Testis (tissue), 3 donors: ENCODE data around the gene ZFC3H1. TPM values are rescaled to one million over a fixed set of nuclear protein-coding genes. Genes with fewer than 3 reads are reported as not detected.
"Not testable (repeated sequence)": the region's sequence is repeated elsewhere in the genome, so short reads cannot be mapped to it uniquely, and the experiment has no call there.

Experiments used
- DNase-seq: peaks from one replicate; pipeline ENCODE4 v3.0.0-alpha.2; 2019
- H3K27ac ChIP-seq, 2 donors: fragments of 200-600 bp; sonication (generic); one replicate each; pipeline ENCODE4 v1.5.1; 2019
- H3K27me3 ChIP-seq: fragments of 200-600 bp; sonication (generic); one replicate; pipeline ENCODE4 v1.5.1; 2019
- H3K36me3 ChIP-seq: fragments of 200-600 bp; sonication (generic); one replicate; pipeline ENCODE4 v1.5.1; 2017; ENCODE audit warnings: low read depth; ENCODE audit errors: missing control alignments
- H3K4me1 ChIP-seq: fragments of 200-600 bp; sonication (generic); one replicate; pipeline ENCODE4 v1.5.1; 2019
- H3K4me3 ChIP-seq, 2 donors: fragments of 200-600 bp; sonication (generic); one replicate each; pipeline ENCODE4 v1.5.1; 2017 to 2019
- H3K9me3 ChIP-seq: fragments of 200-600 bp; sonication (generic); one replicate; pipeline ENCODE4 v1.5.1; 2017
- CTCF ChIP-seq, 3 experiments: fragments of 450-650 bp in 2 of 3; fragments of 200-600 bp in 1 of 3; sonication (generic) in 1 of 3; IDR thresholded peaks; one replicate each; pipeline ENCODE4 v1.5.1; 2016 to 2019; ENCODE audit warnings: antibody characterized with exemption in 3 of 3, mild to moderate bottlenecking in 2 of 3, moderate library complexity in 1 of 3
- POLR2A ChIP-seq: fragments of 450-650 bp; IDR thresholded peaks from one replicate; pipeline ENCODE4 v1.6.1; 2017; ENCODE audit warnings: antibody characterized with exemption, mild to moderate bottlenecking, moderate library complexity
- WGBS, 2 donors: methylation state at CpG; one replicate each; pipeline ENCODE4 v1.1.5; 2018; 5-methylcytosine and 5-hydroxymethylcytosine counted together
- intact Hi-C: fragments of 100-400 bp; cut with DNase I; formaldehyde crosslinking; loops from one replicate; pipeline ENCODE4 v1.15.1; 2023; ENCODE audit warnings: low total_unique reads
- polyA plus RNA-seq: library from polyadenylated mRNA; stranded (reverse); fragments of 350-450 nt; fragmentation: Illumina TruSeq; extraction: RNeasy Lipid Tissue Mini Kit (QIAGEN cat#74804); gene quantifications from one replicate; pipeline ENCODE4 v1.2.3, GENCODE V29; 2014; ENCODE audit warnings: low read depth, low replicate concordance; ENCODE audit not compliant: insufficient read depth
- total RNA-seq, 2 donors: library from RNA; depleted of rRNA; stranded (reverse); fragments of >200 nt; gene quantifications; one replicate each; pipeline ENCODE4 v1.2.3, GENCODE V29; 2016

Gene ZFC3H1
- total and polyA plus RNA-seq, 3 donors from 2014 or later = 24.1 to 144 (median 83.7) TPM

GRCh38 chr12:71581206-71581605 lies 82.4 kb downstream of the ZFC3H1 start:
- H3K4me1 ChIP-seq = no peaks in the 10 kb centered on the region
- 81 to 92% methylated on average over 3 of the region's 3 CpGs for WGBS, 2 donors
- TF ChIP-seq CTCF (IDR thresholded peaks at IDR 0.05) = no peak
- no peak for TF ChIP-seq POLR2A
- DNase-seq = no peak
- H3K27ac ChIP-seq = no peak overlapping the region
- H3K27me3 ChIP-seq = no peaks in the 10 kb centered on the region
- H3K36me3 ChIP-seq = no peaks in the 10 kb centered on the region
- intact Hi-C loops = no loop called here
- no peak overlapping the region for H3K4me3 ChIP-seq
- H3K9me3 ChIP-seq = no peaks in the 10 kb centered on the region

- Histone ChIP-seq H3K36me3 (no peaks in the 10 kb centered on the region), H3K4me3 (no peak overlapping the region), H3K27ac (no peak overlapping the region), H3K27me3 (no peaks in the 10 kb centered on the region), H3K4me1 (no peaks in the 10 kb centered on the region), H3K9me3 (no peaks in the 10 kb centered on the region)
- DNase-seq = no peak
- TF ChIP-seq POLR2A (no peak), CTCF (IDR thresholded peaks at IDR 0.05) (no peak)
- intact Hi-C loops = no loop called here
- WGBS, 2 donors = 67 to 72% methylated on average over 5 of the region's 5 CpGs
Observed at GRCh38 chr12:71578694-71579258, 84.9 kb downstream of the ZFC3H1 start.

- Histone ChIP-seq H3K36me3 (no peaks in the 10 kb centered on the region), H3K27me3 (no peaks in the 10 kb centered on the region), H3K4me1 (no peaks in the 10 kb centered on the region), H3K27ac (no peak overlapping the region), H3K4me3 (no peak overlapping the region), H3K9me3 (no peaks in the 10 kb centered on the region)
- intact Hi-C loops = no loop called here
- TF ChIP-seq CTCF (IDR thresholded peaks at IDR 0.05) (no peak), POLR2A (no peak)
- no peak for DNase-seq
- 71 to 76% methylated on average over 3 of the region's 3 CpGs for WGBS, 2 donors
Observed at GRCh38 chr12:71576496-71576895, 87.2 kb downstream of the ZFC3H1 start.

- intact Hi-C loops, DNase-seq, H3K27ac ChIP-seq, H3K27me3 ChIP-seq, H3K9me3 ChIP-seq, H3K4me3 ChIP-seq, H3K36me3 ChIP-seq, H3K4me1 ChIP-seq: not testable (repeated sequence)
- WGBS, 2 donors = 93 to 95% methylated on average over 6 of the region's 6 CpGs
Observed at GRCh38 chr12:71569885-71570284, 93.8 kb downstream of the ZFC3H1 start.

GRCh38 chr12:71567537-71567936 lies 96.1 kb downstream of the ZFC3H1 start:
- no peaks in the 10 kb centered on the region for H3K36me3 ChIP-seq
- 79 to 80% methylated on average over 3 of the region's 3 CpGs for WGBS, 2 donors
- no peaks in the 10 kb centered on the region for H3K4me1 ChIP-seq
- no peaks in the 10 kb centered on the region for H3K9me3 ChIP-seq
- TF ChIP-seq CTCF (IDR thresholded peaks at IDR 0.05) (no peak), POLR2A (no peak)
- H3K4me3 ChIP-seq = no peak overlapping the region
- intact Hi-C loops = no loop called here
- no peak overlapping the region for H3K27ac ChIP-seq
- H3K27me3 ChIP-seq = no peaks in the 10 kb centered on the region
- no peak for DNase-seq
